CD4-positive, alpha-beta T cell treated with Interleukin-10 for 1 hour (primary cell): ENCODE results near the gene CSNK1G2.
"Not testable (repeated sequence)": the region's sequence is repeated elsewhere in the genome, so short reads cannot be mapped to it uniquely, and the experiment has no call there.

Source experiments
- DNase-seq: peaks from one replicate; pipeline ENCODE4 v3.0.0-alpha.2; 2020

CSNK1G2 gene

DNA sequence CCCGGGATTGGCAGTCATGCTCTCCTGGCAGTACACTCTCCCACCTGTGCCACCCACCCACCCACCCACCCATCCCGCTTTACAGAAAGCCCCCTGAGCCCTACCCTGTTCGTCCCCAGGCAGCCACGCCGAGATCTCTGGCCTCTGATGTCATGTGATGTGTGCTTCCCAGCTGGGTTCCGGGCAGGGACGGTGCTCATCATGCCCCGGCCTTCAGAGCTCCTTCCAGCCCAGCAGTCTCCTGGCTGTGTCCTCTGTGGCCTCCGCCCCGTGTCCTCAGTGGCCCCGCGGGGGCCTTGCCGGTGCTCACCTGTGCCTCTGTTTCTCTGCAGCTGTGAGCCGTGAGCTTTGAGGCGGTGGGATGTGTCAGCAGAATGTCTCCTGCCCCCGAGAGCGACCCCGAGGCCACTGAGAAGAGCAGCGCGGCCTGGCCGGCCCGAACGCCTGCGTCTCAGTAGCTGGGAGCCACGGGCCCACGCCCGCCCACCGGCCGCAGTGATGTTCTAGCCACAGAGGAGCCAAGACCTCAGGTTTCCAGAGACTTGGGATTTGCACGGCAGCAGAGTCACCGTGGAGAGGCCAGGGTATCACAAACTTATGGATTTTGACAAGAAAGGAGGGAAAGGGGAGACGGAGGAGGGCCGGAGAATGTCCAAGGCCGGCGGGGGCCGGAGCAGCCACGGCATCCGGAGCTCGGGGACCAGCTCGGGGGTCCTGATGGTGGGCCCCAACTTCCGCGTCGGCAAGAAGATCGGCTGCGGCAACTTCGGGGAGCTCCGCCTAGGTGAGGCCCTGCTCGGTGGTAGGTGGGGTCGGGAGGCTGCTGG, 28.4 kb downstream of the CSNK1G2 start:
- no peak for DNase-seq

DNA sequence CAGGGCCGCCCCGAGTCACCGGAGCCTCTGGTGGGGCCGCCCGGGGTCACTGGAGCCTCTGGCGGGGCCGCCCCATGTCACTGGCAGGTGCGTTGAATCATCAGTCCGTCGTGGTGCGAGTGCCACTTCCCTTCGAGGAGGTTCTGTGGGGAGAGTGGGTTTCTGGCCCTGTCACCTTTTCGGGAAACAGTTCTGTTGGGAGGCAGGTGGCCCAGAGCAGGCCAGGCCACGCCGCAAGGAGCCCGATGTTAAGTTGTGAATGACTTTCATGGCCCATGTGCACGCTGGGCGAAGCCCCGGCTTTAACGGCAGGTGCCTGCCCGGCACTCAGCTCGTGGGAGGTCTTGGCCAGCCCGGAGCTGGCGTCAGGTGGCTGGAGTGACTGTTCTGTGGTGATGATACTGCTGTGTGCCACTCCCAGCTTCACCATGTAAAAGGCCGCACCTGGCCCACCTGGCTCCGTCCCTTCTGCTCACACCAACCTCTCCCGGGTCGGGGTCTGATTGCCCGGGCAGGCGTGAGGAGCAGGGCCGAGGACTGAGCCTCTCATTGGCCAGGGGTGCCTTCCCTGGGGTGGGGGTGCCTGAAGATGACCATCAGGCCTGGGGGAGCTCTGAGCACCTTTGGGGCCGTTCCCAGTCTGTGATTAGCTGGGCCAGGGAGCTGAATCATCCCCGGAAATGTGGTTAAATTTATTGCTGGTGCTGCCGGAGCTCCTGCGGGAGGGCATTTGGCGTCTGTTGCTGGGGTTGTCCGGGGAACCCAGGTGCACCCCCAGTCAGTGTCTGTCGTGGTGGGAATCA, 29.2 kb downstream of the CSNK1G2 start:
- DNase-seq = no peak

- DNase-seq = no peak
Measured at GRCh38 chr19:1970806-1971502, 30.0 kb downstream of the CSNK1G2 start.

DNA sequence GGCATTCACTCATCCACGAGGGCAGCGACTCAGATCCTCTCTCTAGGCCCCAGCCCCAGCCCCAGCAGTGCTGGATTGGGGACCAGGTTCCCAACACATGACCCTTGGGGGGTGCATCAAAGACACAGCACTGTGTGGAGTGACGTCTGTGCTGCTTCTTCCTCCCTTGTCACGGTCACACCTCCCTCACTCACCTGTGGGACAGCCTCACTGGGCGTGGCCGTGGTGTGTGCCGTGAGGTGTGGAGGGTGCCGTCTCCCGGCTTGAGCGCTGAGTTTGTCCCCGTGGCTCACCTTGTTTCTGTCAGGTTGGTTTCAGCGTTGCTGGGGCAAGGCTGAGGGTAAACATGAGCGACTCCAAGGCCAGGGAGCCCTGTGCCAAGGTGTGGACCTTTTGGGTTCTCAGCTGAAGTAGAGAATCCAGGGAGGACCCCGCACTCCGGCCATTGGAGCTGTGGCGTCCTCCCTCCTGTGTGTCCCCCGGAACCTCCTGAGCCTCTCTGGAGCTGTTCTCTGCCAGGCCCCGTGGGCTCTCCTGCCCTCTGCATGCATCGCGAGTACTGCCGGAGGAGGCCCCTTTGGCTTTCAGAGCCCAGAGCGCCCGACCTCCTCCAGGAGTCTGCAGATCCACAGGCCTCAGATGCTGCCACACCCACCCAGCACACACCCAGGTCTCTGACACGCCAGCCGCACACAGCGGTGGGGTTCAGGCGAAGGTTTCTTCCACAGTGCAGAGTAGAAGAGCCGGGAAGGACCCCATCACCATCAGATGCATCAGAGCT, 33.6 kb downstream of the CSNK1G2 start:
- DNase-seq = no peak

DNA sequence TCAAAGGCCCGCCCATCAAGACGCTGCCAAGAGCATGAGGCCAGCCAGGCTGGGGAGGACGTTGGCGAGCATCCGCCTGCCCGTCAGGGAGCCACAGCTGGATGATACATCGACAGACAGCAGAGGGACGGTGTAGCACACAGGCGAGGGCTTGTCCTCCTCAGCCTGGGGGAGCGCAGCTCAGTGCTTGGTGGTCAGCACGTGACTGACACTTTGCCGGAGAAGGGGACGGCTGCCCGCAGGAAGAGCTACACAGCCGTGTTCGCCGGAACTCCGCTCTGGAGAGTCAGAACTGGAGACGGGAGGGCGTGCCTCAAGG, 34.1 kb downstream of the CSNK1G2 start:
- DNase-seq = no peak

GRCh38 chr19:1977120-1977519, 36.1 kb downstream of the CSNK1G2 start:
- no peak for DNase-seq

GRCh38 chr19:1978346-1978894, 37.4 kb downstream of the CSNK1G2 start:
- DNase-seq = no peak

- DNase-seq = no peak
Measured at GRCh38 chr19:1979017-1979416, 38.0 kb downstream of the CSNK1G2 start.

DNA sequence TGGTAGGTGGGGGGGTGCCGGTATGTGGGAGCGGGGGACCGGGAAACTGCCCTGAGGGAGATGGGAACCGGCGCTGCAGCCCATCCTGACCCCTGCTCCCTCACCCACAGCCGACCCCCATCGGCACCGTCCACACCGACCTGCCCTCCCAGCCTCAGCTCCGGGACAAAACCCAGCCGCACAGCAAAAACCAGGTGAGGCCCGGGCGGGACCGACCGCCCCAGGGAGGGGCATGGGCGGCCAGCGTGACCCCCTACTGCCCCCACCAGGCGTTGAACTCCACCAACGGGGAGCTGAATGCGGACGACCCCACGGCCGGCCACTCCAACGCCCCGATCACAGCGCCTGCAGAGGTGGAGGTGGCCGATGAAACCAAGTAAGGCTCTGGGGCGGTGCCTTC, 38.7 kb downstream of the CSNK1G2 start:
- DNase-seq = no peak

DNA sequence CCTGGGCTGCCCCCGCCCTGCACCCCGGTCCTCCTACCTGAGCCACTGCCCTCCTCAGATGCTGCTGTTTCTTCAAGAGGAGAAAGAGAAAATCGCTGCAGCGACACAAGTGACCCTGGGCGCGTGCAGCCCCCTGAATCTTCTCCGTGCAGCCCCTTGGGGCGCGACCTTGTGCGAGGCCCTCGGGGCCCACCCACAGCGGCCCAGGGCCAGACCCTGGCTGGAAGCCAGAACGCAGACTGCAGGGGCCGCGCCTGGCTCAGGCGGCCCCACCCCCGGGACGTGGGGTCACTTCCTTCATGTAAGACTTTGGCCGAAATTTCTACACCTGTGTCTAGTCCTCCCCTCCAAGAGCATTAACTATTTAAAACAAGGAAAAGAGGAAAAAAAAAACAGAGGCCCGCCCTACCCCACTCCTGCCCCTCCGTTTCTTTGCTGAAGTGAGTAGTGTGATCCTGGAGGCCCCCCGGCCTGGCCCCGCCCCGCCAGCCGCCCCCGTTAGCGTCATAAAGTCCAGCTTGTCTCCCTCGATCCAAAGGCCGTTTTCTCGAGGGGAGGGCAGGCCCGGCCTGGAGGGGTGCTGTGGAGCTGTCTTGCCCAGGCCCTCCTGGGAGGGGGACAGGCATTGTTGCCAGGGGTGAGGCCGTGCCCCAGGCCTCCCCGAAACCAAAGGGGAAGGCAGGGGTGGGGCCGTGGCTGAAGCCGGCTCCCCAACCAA, 39.3 kb downstream of the CSNK1G2 start:
- no peak for DNase-seq

GRCh38 chr19:1980809-1981181, 39.8 kb downstream of the CSNK1G2 start:
- DNase-seq = no peak

- no peak for DNase-seq
Measured at GRCh38 chr19:1981253-1981652, 40.3 kb downstream of the CSNK1G2 start.

GRCh38 chr19:1984357-1984756, 43.4 kb downstream of the CSNK1G2 start:
- no peak for DNase-seq

DNA sequence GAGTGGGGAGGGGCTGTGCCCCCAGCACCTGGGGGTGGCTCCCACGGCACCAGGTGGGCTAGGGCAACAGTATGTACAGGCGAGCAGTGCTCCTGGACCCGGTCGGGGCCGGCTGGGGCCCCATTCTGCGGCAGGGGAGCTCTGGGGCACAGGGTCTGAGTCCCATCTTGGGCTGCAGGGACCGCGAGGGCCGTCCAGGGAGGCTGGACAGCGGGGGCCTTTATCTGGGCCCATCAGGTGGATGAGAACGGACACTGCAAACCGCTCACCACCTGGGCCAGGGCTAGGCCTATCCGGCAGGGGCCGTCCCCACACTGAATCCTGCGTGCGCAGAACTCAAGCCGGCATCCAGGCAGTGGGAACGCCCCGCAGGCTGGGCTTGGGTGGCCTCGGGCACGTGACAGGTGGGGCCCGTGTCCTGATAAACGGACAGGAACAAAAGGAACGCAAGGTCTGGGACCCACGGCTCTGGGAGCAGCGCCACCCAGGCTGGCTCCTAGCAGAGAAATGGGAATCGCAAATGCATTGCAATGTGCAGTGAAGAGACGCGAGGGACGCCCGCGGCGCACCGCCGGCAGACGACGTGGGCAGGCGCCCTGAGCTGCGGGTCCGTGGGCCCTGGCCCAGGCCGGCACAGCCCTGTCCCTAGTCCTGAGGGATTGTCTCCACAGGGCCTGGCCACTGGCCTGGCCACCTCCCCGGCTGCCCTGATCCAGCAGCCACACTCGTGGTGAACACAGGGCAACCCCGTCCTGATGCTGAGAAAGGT, 44.8 kb downstream of the CSNK1G2 start:
- DNase-seq = no peak

- no peak for DNase-seq
Measured at GRCh38 chr19:1986357-1987162, 45.6 kb downstream of the CSNK1G2 start.

DNA sequence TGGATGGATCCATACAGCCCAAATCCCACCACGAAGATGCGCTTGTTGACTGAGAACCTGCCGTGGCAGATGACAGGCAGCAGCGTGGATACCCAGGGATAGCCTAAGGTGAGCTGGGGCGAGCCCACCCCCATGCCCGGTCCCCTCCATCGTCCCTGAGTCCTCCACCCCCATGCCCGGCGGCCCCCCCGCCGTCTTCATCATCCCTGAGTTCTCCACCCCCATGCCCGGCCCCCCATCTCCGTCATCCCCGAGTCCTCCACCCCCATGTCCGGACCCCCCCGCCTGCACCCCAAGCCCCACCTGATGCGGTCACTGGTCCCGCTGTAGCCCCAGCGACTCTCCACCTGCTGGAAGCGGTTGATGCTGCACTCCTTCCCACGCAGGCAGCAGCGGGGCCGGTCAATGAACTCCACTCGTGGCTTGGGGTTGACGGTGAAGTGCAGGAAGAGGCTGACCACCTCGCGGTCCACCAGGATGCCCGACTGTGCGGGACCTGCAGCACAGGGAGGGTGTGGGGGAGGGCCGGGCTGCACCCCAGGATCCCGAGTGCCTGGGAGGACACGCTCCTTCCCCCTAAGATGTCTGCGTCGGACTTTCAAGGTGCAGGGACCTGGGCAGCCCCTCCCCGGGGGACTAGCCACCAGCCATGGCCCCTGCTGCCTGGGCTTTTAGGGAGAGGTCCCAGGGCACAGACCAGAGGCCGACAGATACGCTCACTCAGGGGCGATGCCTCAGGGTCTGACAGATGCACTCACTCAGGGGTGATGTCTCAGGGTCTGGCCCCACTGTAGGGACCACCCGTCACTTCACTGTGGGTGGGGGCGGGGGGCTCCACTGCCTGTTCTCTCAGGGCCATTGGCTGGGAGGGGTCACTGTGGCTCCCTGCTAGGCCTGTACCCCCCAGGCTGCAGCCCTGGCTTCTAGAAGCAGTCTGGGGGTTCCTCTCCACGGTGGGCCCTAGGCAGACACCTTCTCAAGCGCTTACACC, 46.5 kb downstream of the CSNK1G2 start:
- no peak for DNase-seq

- not testable (repeated sequence) for DNase-seq
Measured at GRCh38 chr19:1988464-1988863, 47.5 kb downstream of the CSNK1G2 start.

DNA sequence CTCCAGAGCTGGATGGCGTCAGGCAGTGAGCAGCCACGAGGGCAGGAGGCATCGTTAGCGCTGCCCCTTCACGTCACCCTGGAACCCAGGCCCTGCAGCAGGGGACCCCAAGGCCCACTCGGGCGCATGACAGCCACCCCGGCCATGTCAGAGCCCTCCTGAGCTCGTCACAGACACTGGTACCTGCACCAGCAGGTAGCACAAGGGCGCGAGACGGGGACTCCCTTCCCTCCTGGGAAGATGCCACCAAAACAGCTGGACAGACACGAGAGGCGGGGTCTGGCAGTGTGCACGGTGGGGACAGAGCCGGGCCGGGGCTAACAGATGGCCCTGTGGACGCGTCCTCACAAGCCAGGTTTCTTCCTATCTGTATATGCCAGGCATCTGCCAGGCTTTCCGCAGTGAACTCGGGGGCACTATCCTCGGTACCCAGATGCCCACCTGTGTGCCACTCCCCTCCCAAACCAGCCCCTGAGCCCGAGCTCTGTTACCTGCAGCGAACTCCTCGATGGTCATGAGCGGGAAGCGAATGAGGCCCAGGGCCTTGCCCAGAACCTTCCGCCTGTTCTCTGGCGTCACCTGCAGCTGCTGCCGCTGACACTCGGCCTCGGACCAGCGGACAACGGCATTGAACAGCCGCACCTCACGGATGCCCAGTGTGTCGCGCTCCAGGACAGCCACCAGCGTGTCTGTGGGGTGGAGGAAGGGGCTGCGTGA, 48.7 kb downstream of the CSNK1G2 start:
- DNase-seq = no peak
